AG08396 (cell line): ENCODE data around the gene NECTIN3.

Experiments used
- DNase-seq: peaks from one replicate; pipeline ENCODE4 v3.0.0; 2012; ENCODE audit warnings: low spot score, mixed read lengths

NECTIN3 gene

DNA sequence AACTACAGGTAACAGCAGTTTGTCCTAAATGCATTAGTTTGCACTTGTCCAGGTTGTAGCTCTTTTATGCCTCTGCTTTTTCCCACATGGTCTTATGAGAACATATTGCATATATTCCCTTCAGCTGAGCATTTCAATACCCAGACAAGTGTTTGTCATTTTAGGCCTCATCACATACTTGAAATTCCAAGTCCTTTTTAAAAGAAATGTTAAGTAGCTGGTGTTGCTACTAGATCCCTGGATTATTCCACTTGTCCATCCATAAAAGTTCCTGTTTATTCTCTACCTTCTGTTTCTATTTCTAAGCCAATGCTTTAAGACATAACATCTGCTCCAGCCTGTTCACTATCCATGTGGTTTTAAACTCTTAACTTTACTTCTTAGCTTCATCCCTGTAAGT lies 128.4 kb downstream of the NECTIN3 start:
- DNase-seq: no peak

DNA sequence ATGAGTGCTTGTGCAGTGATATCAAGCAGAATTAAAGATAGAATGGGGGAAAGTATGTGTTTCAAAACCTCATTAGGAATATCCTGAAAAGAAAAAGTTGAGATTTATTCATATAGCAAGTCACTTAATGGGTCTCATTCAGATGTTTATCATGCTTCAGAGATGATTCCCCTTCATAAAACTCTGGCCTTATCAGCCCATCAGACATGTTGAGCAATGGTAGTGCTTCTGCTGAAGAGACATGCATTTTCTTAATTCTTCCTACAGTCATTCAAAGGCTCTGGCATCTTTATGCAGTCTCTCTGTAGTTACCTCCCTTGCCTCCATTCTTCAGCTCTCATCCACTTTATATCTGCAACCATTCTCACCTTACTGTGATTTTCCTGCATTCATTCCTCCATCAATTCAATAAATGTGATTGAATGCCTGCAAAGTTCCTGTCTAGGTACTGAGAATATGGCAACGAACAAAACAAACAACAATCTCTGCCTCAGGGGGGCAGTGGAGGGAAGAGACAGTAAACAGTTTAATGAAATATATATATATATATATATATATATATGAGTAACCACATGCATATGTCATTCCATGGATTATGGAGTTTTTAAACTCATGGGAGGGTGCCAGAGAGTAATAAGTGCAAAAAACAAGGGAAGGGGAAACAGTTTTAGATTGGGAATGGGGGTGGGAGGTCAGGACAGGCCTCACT lies 138.5 kb downstream of the NECTIN3 start:
- DNase-seq: no peak

GRCh38 chr3:111210866-111211564 lies 139.4 kb downstream of the NECTIN3 start:
- DNase-seq: no peak

DNA sequence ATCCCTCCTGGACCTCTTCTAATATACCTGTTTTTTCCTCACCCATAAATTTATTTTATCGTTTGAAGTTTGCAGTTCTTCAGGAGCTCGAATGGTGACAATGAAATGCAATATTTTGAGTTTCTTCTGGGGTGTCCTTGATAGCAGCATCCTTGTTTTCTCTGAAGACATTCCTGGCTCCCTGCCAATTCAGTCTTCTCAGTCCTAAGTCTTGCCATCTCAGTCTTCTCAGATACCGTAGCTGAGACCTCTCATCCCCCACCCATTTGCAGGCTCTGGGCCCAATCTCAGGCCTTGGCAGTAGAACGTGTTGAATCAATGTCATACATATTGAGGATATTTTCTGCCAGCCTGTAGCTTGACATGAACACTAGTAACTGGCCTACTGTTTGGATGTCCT lies 140.9 kb downstream of the NECTIN3 start:
- no peak for DNase-seq

GRCh38 chr3:111215481-111215880 lies 143.9 kb downstream of the NECTIN3 start:
- DNase-seq: no peak

GRCh38 chr3:111218615-111219014 lies 147.0 kb downstream of the NECTIN3 start:
- no peak for DNase-seq

DNA sequence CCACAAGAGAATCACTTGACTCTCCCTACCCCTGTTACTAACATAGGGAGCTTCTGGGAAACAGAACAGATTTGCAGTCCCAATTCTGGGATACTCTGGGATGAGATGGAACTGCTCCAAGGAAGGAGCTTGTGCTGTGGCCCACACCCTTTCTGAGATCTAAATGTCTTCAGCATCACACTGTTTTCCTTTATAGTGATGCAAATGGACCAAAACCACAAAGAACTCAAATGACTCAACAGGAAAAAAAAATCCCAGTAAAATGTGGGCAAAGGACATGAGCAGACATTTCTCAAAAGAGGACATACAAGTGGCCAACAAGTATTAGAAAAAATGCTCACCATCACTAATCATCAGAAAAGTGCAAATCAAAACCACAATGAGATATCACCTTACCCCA lies 155.6 kb downstream of the NECTIN3 start:
- DNase-seq: peak; percentile 12

- DNase-seq: no peak
These were observed 157.7 kb downstream of the NECTIN3 start for GRCh38 chr3:111229301-111229700.

DNA sequence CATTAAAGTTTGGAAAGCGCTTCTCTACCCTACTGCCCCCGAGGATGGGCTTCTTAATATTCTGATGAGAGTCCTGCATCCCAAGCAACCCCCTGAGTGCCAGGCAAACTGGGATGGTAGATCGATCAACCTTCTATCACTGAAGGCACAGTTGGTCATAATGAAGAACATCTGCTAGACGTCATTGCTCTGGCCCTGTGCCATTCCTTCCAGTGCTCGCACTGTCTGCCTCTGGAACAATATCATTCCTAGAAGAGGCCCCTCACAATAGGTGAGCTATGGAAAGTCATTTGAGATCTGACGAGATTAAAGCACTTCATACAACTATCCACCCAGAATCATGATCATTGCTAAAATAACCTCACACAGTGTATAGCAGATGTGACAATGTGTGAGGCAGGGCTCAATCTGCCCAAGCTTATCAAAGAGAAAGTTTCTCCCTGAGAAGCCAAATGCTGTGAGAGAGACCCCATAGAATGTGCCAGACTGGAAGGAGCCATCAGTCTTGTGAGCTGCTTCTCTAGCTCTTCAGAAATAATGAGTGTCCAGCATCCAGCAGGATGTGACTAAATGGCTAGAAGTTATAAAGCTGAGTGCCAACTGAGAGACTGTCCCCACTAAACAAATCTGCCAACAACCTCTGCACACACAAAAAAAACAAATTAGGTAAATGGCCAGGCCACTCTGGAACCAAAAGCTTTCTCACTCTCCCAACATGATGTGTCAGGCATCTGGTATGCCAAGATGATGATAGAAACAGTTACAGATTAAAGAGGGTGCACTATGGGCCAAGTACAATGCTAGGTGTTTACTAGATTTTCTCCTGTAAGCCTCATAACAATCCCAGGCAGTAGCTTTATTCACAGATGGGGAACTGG lies 165.5 kb downstream of the NECTIN3 start:
- DNase-seq: peak; percentile 35

GRCh38 chr3:111237946-111238345 lies 166.3 kb downstream of the NECTIN3 start:
- no peak for DNase-seq

GRCh38 chr3:111238885-111239284 lies 167.3 kb downstream of the NECTIN3 start:
- no peak for DNase-seq

DNA sequence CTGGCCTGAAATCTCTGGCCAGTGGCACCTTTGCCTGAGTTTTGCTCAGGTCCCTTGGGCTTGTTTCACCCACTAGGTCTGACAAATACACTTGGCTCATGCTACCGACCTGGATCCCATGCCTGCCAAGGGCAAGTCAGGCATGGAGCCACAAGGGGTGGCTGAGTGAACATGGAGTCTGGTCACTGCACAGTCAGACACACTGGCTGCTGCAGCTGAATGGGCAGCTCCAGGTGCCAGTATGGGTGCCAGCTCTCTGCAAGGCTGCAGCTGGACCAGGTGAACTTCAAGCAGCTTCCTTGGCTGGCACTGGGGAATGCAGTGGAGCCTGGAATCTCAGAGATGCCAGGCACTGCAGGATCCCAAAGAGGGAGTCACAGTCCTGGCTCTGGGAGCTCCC lies 170.3 kb downstream of the NECTIN3 start:
- DNase-seq: no peak
